Transverse colon (tissue), 4 donors: ENCODE data around the gene NGLY1. TPM values are rescaled to one million over a fixed set of nuclear protein-coding genes. Genes with fewer than 3 reads are reported as not detected.

Source experiments
- DNase-seq: peaks from one replicate; pipeline ENCODE4 v3.0.0-alpha.2; 2019
- H3K27ac ChIP-seq, 4 donors: fragments of 200-600 bp; sonication (generic); 2 replicates each; pipeline ENCODE4 v1.5.1; 2016 to 2018; ENCODE audit warnings: inconsistent platforms in 4 of 4
- H3K27me3 ChIP-seq: fragments of 200-600 bp; sonication (generic); 2 replicates; pipeline ENCODE4 v1.5.1; 2017; ENCODE audit warnings: inconsistent platforms
- H3K36me3 ChIP-seq, 4 donors: fragments of 200-600 bp; sonication (generic); 2 replicates each; pipeline ENCODE4 v1.5.1; 2017 to 2019; ENCODE audit warnings: inconsistent platforms in 4 of 4
- H3K4me1 ChIP-seq, 4 donors: fragments of 200-600 bp; sonication (generic); 2 replicates each; pipeline ENCODE4 v1.5.1; 2017 to 2020; ENCODE audit warnings: inconsistent platforms in 4 of 4
- H3K4me3 ChIP-seq, 4 donors: fragments of 200-600 bp; sonication (generic); 1 replicate in 1 of 4; 2 replicates in 3 of 4; pipeline versions ENCODE4 v1.5.1 to v1.6.1; 2017 to 2019; ENCODE audit warnings: inconsistent platforms in 4 of 4
- H3K9me3 ChIP-seq, 2 donors: fragments of 200-600 bp; sonication (generic); 2 replicates each; pipeline ENCODE4 v1.5.1; 2017 to 2019; ENCODE audit warnings: inconsistent platforms in 2 of 2
- CTCF ChIP-seq, 5 experiments: fragments of 200-600 bp in 3 of 5; fragments of 450-650 bp in 2 of 5; sonication (generic) in 3 of 5; IDR thresholded peaks; 1 replicate in 2 of 5; 2 replicates in 3 of 5; pipeline ENCODE4 v1.5.1; 2016 to 2017; ENCODE audit warnings: antibody characterized with exemption in 5 of 5, inconsistent platforms in 3 of 5, mild to moderate bottlenecking in 2 of 5, moderate library complexity in 1 of 5
- EP300 ChIP-seq: sonication (generic); formaldehyde crosslinking; IDR thresholded peaks from one replicate; pipeline ENCODE4 v1.6.1; 2017; ENCODE audit warnings: antibody characterized with exemption, low read depth
- POLR2A ChIP-seq: fragments of 450-650 bp; IDR thresholded peaks from one replicate; pipeline ENCODE4 v1.6.1; 2016; ENCODE audit warnings: antibody characterized with exemption, mild to moderate bottlenecking, moderate library complexity
- POLR2AphosphoS5 ChIP-seq, 3 donors: sonication (generic); formaldehyde crosslinking; IDR thresholded peaks; one replicate each; pipeline ENCODE4 v1.6.1; 2016; ENCODE audit warnings: antibody characterized with exemption in 3 of 3
- WGBS, 2 donors: methylation state at CpG; one replicate each; pipeline ENCODE4 v1.1.5; 2018; ENCODE audit warnings: low coverage in 1 of 2; 5-methylcytosine and 5-hydroxymethylcytosine counted together
- in situ Hi-C, 4 donors: fragments of 200-750 bp; cut with MboI; loops; one replicate each; pipeline versions ENCODE4 v1.15.0 to v1.15.1; 2017; ENCODE audit warnings: low sequenced_read_pairs in 3 of 4, low pct_ligation_motif_present in 1 of 4, low pct_unique_long_range_greater_than_20kb in 1 of 4
- intact Hi-C: fragments of 100-400 bp; cut with DNase I; formaldehyde crosslinking; loops from one replicate; pipeline ENCODE4 v1.15.1; 2023; ENCODE audit warnings: low total_unique reads
- total RNA-seq, 4 donors: library from RNA; depleted of rRNA; stranded (reverse); fragments of >200 nt; gene quantifications; one replicate each; pipeline ENCODE4 v1.1.0, GENCODE V29; 2016

Gene NGLY1
- total RNA-seq, 4 donors from 2014 or later = 44.9 to 154 (median 55.0) TPM

GRCh38 chr3:25690768-25691533 is 92.3 kb downstream of the NGLY1 start:
- Histone ChIP-seq H3K27me3 (no peaks in the 10 kb centered on the region), H3K9me3 (no peaks in the 10 kb centered on the region), H3K27ac (no peak overlapping the region), H3K36me3 (no peaks in the 10 kb centered on the region), H3K4me1 (peaks cover 0 to 12% (median 0%) of the 10 kb centered on the region in 4 donors), H3K4me3 (no peak overlapping the region)
- TF ChIP-seq CTCF (IDR thresholded peaks at IDR 0.05) (no peak), POLR2A (no peak), EP300 (no peak), POLR2AphosphoS5 (IDR thresholded peaks at IDR 0.05) (no peak)
- in situ Hi-C loops = no loop called here
- WGBS, 2 donors = 77 to 89% methylated on average over 2 of the region's 2 CpGs
- no peak for DNase-seq
- intact Hi-C loops = no loop called here

GRCh38 chr3:25689226-25689625 is 94.0 kb downstream of the NGLY1 start:
- no peak for TF ChIP-seq POLR2AphosphoS5 (IDR thresholded peaks at IDR 0.05)
- no peak for TF ChIP-seq EP300
- TF ChIP-seq POLR2A = no peak
- TF ChIP-seq CTCF (IDR thresholded peaks at IDR 0.05) = no peak
- in situ Hi-C loops = no loop called here
- no peak for DNase-seq
- Histone ChIP-seq H3K9me3 (no peaks in the 10 kb centered on the region), H3K4me3 (no peak overlapping the region), H3K4me1 (peaks cover 0 to 12% (median 0%) of the 10 kb centered on the region in 4 donors), H3K36me3 (no peaks in the 10 kb centered on the region), H3K27me3 (no peaks in the 10 kb centered on the region), H3K27ac (no peak overlapping the region)
- intact Hi-C loops = no loop called here
- WGBS, 2 donors = 60 to 73% methylated on average over 2 to 3 of the region's 3 CpGs

- Histone ChIP-seq H3K27me3 (no peaks in the 10 kb centered on the region), H3K36me3 (no peaks in the 10 kb centered on the region), H3K27ac (no peak overlapping the region), H3K9me3 (no peaks in the 10 kb centered on the region), H3K4me1 (peaks cover 0 to 12% (median 0%) of the 10 kb centered on the region in 4 donors), H3K4me3 (no peak overlapping the region)
- no peak for TF ChIP-seq EP300
- TF ChIP-seq CTCF (IDR thresholded peaks at IDR 0.05) = no peak
- no peak for TF ChIP-seq POLR2AphosphoS5 (IDR thresholded peaks at IDR 0.05)
- TF ChIP-seq POLR2A = no peak
- WGBS, 2 donors = 33 to 53% methylated on average over 1 of the region's 1 CpG
- in situ Hi-C loops = no loop called here
- intact Hi-C loops = no loop called here
- no peak for DNase-seq
Observed at GRCh38 chr3:25687742-25688141, 95.5 kb downstream of the NGLY1 start.

- 96 to 97% methylated on average over 15 to 23 of the region's 23 CpGs for WGBS, 2 donors
- Histone ChIP-seq H3K9me3 (no peaks in the 10 kb centered on the region), H3K27ac (no peak overlapping the region), H3K27me3 (no peaks in the 10 kb centered on the region), H3K36me3 (no peaks in the 10 kb centered on the region), H3K4me3 (no peak overlapping the region), H3K4me1 (peaks cover 0 to 12% (median 0%) of the 10 kb centered on the region in 4 donors)
- TF ChIP-seq CTCF (IDR thresholded peaks at IDR 0.05) (no peak), POLR2AphosphoS5 (IDR thresholded peaks at IDR 0.05) (no peak), EP300 (no peak), POLR2A (no peak)
- intact Hi-C loops = no loop called here
- no peak for DNase-seq
- in situ Hi-C loops = no loop called here
Observed at GRCh38 chr3:25686766-25687165, 96.5 kb downstream of the NGLY1 start.
